Trophoblast cell (in vitro differentiated cells and primary cell): ENCODE measurements around the gene ZNF185. TPM values are rescaled to one million over a fixed set of nuclear protein-coding genes. Genes with fewer than 3 reads are reported as not detected.

Source experiments
- DNase-seq, 2 donors: peaks; one replicate each; pipeline ENCODE4 v3.0.0-alpha.2; 2016
- H2AFZ ChIP-seq: 2 replicates; pipeline ENCODE4 v1.6.1; 2013; ENCODE audit warnings: low read length, moderate library complexity, mild to moderate bottlenecking; ENCODE audit not compliant: insufficient read depth, poor library complexity
- H2AK5ac ChIP-seq: 2 replicates; pipeline ENCODE4 v1.6.1; 2013; ENCODE audit warnings: mild to moderate bottlenecking, low read length
- H2BK120ac ChIP-seq: 2 replicates; pipeline ENCODE4 v1.6.1; 2013; ENCODE audit warnings: low read length, mild to moderate bottlenecking, moderate library complexity; ENCODE audit not compliant: insufficient read depth, poor library complexity
- H2BK12ac ChIP-seq: 2 replicates; pipeline ENCODE4 v1.6.1; 2013; ENCODE audit warnings: mild to moderate bottlenecking, low read length, moderate library complexity
- H2BK5ac ChIP-seq: 2 replicates; pipeline ENCODE4 v1.6.1; 2013; ENCODE audit warnings: low read length, low read depth, moderate library complexity, mild to moderate bottlenecking; ENCODE audit not compliant: poor library complexity
- H3K14ac ChIP-seq: 2 replicates; pipeline ENCODE4 v1.6.1; 2013; ENCODE audit warnings: mild to moderate bottlenecking, low read length
- H3K18ac ChIP-seq: 2 replicates; pipeline ENCODE4 v1.6.1; 2013; ENCODE audit warnings: mild to moderate bottlenecking, low read length
- H3K23ac ChIP-seq: 2 replicates; pipeline ENCODE4 v1.6.1; 2013; ENCODE audit warnings: low read length
- H3K27ac ChIP-seq: 2 replicates; pipeline ENCODE4 v1.5.1; 2013; ENCODE audit warnings: low read depth, mild to moderate bottlenecking, inconsistent platforms, low read length, moderate library complexity
- H3K27me3 ChIP-seq: 2 replicates; pipeline ENCODE4 v1.6.1; 2013; ENCODE audit warnings: inconsistent platforms, mild to moderate bottlenecking, low read length, moderate library complexity; ENCODE audit not compliant: insufficient read depth
- H3K36me3 ChIP-seq, 2 experiments: 1 replicate in 1 of 2; 2 replicates in 1 of 2; pipeline ENCODE4 v1.6.1; 2013; ENCODE audit warnings: low read length in 2 of 2, mild to moderate bottlenecking in 2 of 2, moderate library complexity in 1 of 2; ENCODE audit not compliant: insufficient read depth in 2 of 2, control insufficient read depth in 1 of 2
- H3K4ac ChIP-seq: 2 replicates; pipeline ENCODE4 v1.6.1; 2013; ENCODE audit warnings: low read depth, mild to moderate bottlenecking, low read length, moderate library complexity
- H3K4me1 ChIP-seq, 2 experiments: 1 replicate in 1 of 2; 2 replicates in 1 of 2; pipeline ENCODE4 v1.6.1; 2013; ENCODE audit warnings: low read length in 2 of 2, mild to moderate bottlenecking in 2 of 2, moderate library complexity in 1 of 2; ENCODE audit not compliant: insufficient read depth in 2 of 2, control insufficient read depth in 1 of 2
- H3K4me2 ChIP-seq: 2 replicates; pipeline ENCODE4 v1.6.1; 2013; ENCODE audit warnings: inconsistent platforms, mild to moderate bottlenecking, low read length, moderate library complexity
- H3K4me3 ChIP-seq: 2 replicates; pipeline ENCODE4 v1.5.1; 2013; ENCODE audit warnings: mild to moderate bottlenecking, low read depth, low read length, inconsistent platforms
- H3K79me1 ChIP-seq: one replicate; pipeline ENCODE4 v1.6.1; 2013; ENCODE audit warnings: low read length
- H3K79me2 ChIP-seq: 2 replicates; pipeline ENCODE4 v1.6.1; 2013; ENCODE audit warnings: low read length, mild to moderate bottlenecking; ENCODE audit not compliant: control insufficient read depth, insufficient read depth, poor library complexity
- H3K9ac ChIP-seq: 2 replicates; pipeline ENCODE4 v1.6.1; 2013; ENCODE audit warnings: mild to moderate bottlenecking, low read length
- H3K9me3 ChIP-seq: 2 replicates; pipeline ENCODE4 v1.6.1; 2013; ENCODE audit warnings: low read depth, mild to moderate bottlenecking, control low read depth, inconsistent platforms, low read length; ENCODE audit not compliant: insufficient read depth
- H4K12ac ChIP-seq: 2 replicates; pipeline ENCODE4 v1.6.1; 2013; ENCODE audit warnings: low read depth, mild to moderate bottlenecking, low read length, moderate library complexity
- H4K8ac ChIP-seq: 2 replicates; pipeline ENCODE4 v1.6.1; 2013; ENCODE audit warnings: low read depth, mild to moderate bottlenecking, low read length, moderate library complexity
- H4K91ac ChIP-seq: one replicate; pipeline ENCODE4 v1.6.1; 2013; ENCODE audit warnings: low read depth, mild to moderate bottlenecking, low read length, moderate library complexity
- WGBS: extraction: QIAGEN DNeasy Blood & Tissue Kit; methylation state at CpG from one replicate; pipeline ENCODE4 v1.1.7; 2013; ENCODE audit warnings: missing lambda C conversion rate; ENCODE audit not compliant: insufficient read length, insufficient coverage; ENCODE audit errors: extremely low coverage; 5-methylcytosine and 5-hydroxymethylcytosine counted together
- polyA plus RNA-seq: library from polyadenylated mRNA; stranded (reverse); fragments of 200-250 nt; gene quantifications from 2 replicates; pipeline ENCODE4 v1.2.3, GENCODE V29; 2013

Gene ZNF185
- 15.6 and 16.4 TPM in 2 replicates for polyA plus RNA-seq

DNA sequence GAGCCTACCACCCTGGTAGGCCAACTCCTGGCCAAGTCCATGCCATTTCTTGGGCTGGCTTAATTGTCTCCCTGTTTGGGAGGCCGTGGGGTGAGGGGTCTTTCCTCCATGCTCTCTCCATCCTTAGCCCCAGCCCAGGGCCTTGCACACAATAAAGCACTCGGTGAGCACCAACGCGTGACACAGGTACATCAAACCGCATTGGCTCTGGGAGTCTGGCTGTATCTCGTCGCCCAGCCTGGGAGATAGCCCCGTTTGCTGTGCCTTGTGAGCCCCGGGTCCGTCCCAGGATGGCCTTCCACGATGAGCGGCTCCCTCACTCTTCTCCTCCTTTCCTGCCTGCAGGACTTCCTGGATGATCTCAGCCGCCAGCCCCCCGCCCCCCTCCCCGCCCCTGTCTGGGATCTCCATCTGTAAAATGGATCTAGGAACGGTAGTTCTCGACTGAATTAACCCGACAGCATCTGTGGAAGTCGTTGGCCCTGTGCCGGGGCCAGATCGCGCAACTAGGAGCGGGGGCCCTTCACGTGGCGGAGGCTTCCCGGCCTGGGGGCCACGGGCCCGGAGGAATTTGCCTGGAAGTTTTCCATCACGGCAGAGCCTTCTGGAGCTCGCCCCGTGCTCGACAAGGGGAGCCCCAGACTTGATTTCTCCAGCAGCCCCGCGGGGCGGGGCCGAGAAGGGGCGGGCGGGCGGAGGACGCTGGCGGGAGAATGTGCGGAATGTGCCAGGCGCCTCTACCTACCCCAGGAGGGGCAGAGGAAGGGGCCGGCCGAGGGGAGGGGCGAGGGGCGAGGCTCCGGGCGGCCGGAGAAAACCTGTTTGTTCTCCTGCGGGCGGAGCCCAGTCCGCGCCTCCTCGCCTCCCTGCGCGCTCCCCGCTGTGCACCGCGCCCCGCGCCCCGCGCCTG, at the start of gene ZNF185:
Gene ZNF185, plus strand, starts transcription at position 846 of the 910 bp plus-strand sequence. CDS start 16,423 bp downstream, outside the sequence.
- peak within 1 kb of the TSS; percentile 96 for H4K91ac ChIP-seq
- WGBS = no CpG with 5 or more reads among the region's 64 CpGs

DNA sequence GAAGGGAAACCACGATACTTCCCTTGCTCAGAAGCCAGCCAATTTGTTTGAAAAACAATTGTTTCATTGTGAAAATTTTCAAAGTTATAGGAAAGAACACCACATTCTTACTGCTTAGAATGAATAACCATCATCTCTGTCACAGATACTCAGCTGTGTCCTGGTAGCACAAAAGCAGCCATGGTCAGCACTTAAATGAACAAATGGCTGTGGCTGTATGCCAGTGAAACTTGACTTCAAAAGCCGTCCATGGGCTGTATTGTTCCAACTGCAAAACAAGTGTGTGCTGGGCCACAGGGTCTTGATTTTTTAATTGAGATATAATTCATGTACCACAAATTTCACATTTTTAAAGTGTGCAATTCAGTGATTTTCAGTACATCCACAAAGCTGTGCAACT, 47.4 kb upstream of the ZNF185 start:
- H3K36me3 ChIP-seq = peaks cover 42 to 50% of the 10 kb centered on the region in 2 experiments
- H3K4me1 ChIP-seq = peaks cover 0 to 2% of the 10 kb centered on the region in 2 experiments
- no peak overlapping the region for H3K14ac ChIP-seq
- WGBS = no CpG with 5 or more reads among the region's 2 CpGs
- no peak for DNase-seq
- H4K91ac ChIP-seq = no peak overlapping the region
- no peak overlapping the region for H3K18ac ChIP-seq
- H2BK120ac ChIP-seq = no peak overlapping the region
- no peak overlapping the region for H4K8ac ChIP-seq
- H4K12ac ChIP-seq = no peak overlapping the region
- no peak overlapping the region for H3K4me3 ChIP-seq
- no peak overlapping the region for H3K4me2 ChIP-seq
- no peak overlapping the region for H3K4ac ChIP-seq
- H3K9ac ChIP-seq = no peak overlapping the region
- H3K9me3 ChIP-seq = no peaks in the 10 kb centered on the region
- H3K79me1 ChIP-seq = no peaks in the 10 kb centered on the region
- no peak overlapping the region for H2BK12ac ChIP-seq
- no peak overlapping the region for H2AFZ ChIP-seq
- H3K27ac ChIP-seq = no peak overlapping the region
- H3K79me2 ChIP-seq = no peaks in the 10 kb centered on the region
- H2BK5ac ChIP-seq = no peak overlapping the region
- H2AK5ac ChIP-seq = no peak overlapping the region
- no peak overlapping the region for H3K23ac ChIP-seq
- H3K27me3 ChIP-seq = no peaks in the 10 kb centered on the region

More for the DNA sequence above, at the start of gene ZNF185:
- H3K18ac ChIP-seq = peak within 1 kb of the TSS; percentile 80
- H4K12ac ChIP-seq = peak within 1 kb of the TSS; percentile 92
- peaks cover 1% of the 10 kb centered on the region for H3K79me2 ChIP-seq
- peaks cover 17 to 20% of the 10 kb centered on the region in 2 experiments for H3K4me1 ChIP-seq
- peak within 1 kb of the TSS; percentile 88 for H2BK120ac ChIP-seq
- H2BK12ac ChIP-seq = peak within 1 kb of the TSS; percentile 61
- H3K9me3 ChIP-seq = no peaks in the 10 kb centered on the region
- H3K27me3 ChIP-seq = no peaks in the 10 kb centered on the region
- peak within 1 kb of the TSS; percentile 76 for H2AK5ac ChIP-seq
- H3K4ac ChIP-seq = peak within 1 kb of the TSS; percentile 72
- peak; percentile 21 to 52 for DNase-seq
- peak within 1 kb of the TSS; percentile 78 for H2AFZ ChIP-seq
- peak within 1 kb of the TSS; percentile 88 for H3K14ac ChIP-seq
- peak within 1 kb of the TSS; percentile 88 for H3K27ac ChIP-seq
- H3K79me1 ChIP-seq = peaks cover 13% of the 10 kb centered on the region
- H4K8ac ChIP-seq = peak within 1 kb of the TSS; percentile 86
- H3K4me3 ChIP-seq = peak within 1 kb of the TSS; percentile 74
- H3K9ac ChIP-seq = peak within 1 kb of the TSS; percentile 63
- no peaks in the 10 kb centered on the region for H3K36me3 ChIP-seq
- peak within 1 kb of the TSS; percentile 80 for H2BK5ac ChIP-seq
- H3K23ac ChIP-seq = no peak within 1 kb of the TSS
- H3K4me2 ChIP-seq = peak within 1 kb of the TSS; percentile 77

DNA sequence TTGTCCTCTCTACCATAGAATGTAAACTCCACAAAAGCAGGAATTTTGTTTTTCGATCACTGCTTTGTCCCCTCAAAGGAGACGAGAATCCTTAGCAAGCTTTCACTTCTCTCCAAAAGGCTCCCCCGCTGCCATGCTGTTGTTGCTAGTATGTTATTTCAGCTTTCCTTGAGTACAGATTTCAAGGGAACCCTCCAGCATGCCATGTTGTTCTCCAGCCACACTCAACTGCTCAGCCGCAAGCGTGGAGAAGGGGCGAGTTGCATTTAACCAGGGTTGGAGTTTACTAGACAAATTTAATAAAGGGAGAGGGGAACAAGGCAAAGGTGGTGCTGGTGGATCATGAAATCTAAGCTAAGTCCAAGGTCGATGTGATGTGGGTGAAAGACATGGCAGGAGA, 43.9 kb upstream of the ZNF185 start:
- H2BK12ac ChIP-seq = no peak overlapping the region
- H4K8ac ChIP-seq = no peak overlapping the region
- no peak overlapping the region for H2BK120ac ChIP-seq
- H3K9me3 ChIP-seq = no peaks in the 10 kb centered on the region
- WGBS = no CpG with 5 or more reads among the region's 7 CpGs
- H2AK5ac ChIP-seq = no peak overlapping the region
- H3K27me3 ChIP-seq = no peaks in the 10 kb centered on the region
- peaks cover 0 to 2% of the 10 kb centered on the region in 2 experiments for H3K4me1 ChIP-seq
- H4K91ac ChIP-seq = no peak overlapping the region
- H3K14ac ChIP-seq = no peak overlapping the region
- H3K9ac ChIP-seq = no peak overlapping the region
- no peak overlapping the region for H3K27ac ChIP-seq
- no peak overlapping the region for H4K12ac ChIP-seq
- no peak overlapping the region for H3K4me2 ChIP-seq
- H3K79me1 ChIP-seq = no peaks in the 10 kb centered on the region
- no peak overlapping the region for H2BK5ac ChIP-seq
- no peak overlapping the region for H3K4me3 ChIP-seq
- no peaks in the 10 kb centered on the region for H3K79me2 ChIP-seq
- H3K4ac ChIP-seq = no peak overlapping the region
- H3K36me3 ChIP-seq = peaks cover 35 to 50% of the 10 kb centered on the region in 2 experiments
- no peak overlapping the region for H3K23ac ChIP-seq
- no peak for DNase-seq
- no peak overlapping the region for H3K18ac ChIP-seq
- H2AFZ ChIP-seq = no peak overlapping the region

DNA sequence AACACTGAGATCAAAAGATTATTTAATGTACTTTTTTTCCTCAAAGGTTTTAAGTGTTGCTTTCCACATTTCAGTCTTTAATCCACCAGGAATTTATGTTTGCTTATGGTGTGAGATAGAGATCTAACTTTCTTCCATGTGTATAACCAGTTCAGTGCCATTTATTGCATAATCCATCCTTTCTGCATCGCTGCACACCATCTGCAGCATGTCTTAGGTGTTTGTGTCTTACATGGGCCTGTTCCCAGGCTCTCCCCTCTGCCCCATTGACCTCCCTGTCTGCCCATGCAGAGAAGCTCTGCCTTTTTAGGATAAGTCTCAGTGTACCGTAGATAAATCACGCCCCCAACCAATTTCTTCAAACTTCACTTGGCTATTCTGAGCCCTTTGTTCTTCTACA, 36.8 kb upstream of the ZNF185 start:
- Histone ChIP-seq H4K8ac (no peak overlapping the region), H3K9me3 (no peaks in the 10 kb centered on the region), H3K79me2 (no peaks in the 10 kb centered on the region), H3K4ac (no peak overlapping the region), H3K4me3 (no peak overlapping the region), H2BK120ac (no peak overlapping the region), H2BK5ac (no peak overlapping the region), H3K9ac (no peak overlapping the region), H2AK5ac (no peak overlapping the region), H3K36me3 (peaks cover 34 to 45% of the 10 kb centered on the region in 2 experiments), H3K27ac (no peak overlapping the region), H4K12ac (no peak overlapping the region), H3K14ac (no peak overlapping the region), H3K4me2 (no peak overlapping the region), H2AFZ (no peak overlapping the region), H3K4me1 (no peaks in the 10 kb centered on the region), H2BK12ac (no peak overlapping the region), H3K23ac (no peak overlapping the region), H3K27me3 (no peaks in the 10 kb centered on the region), H3K18ac (no peak overlapping the region), H4K91ac (no peak overlapping the region), H3K79me1 (no peaks in the 10 kb centered on the region)
- WGBS = no CpG with 5 or more reads among the region's 3 CpGs
- DNase-seq = peak in 1 of 2 donors; percentile 8
